Activated CD4-positive, alpha-beta T cell treated with anti-CD3 and anti-CD28 coated beads for 4 hours (primary cell): ENCODE measurements around the gene YBX1.
"Not testable (repeated sequence)": the region's sequence is repeated elsewhere in the genome, so short reads cannot be mapped to it uniquely, and the experiment has no call there.

Source experiments
- DNase-seq, 2 donors: peaks; one replicate each; pipeline ENCODE4 v3.0.0-alpha.2; 2020

YBX1 gene

GRCh38 chr1:42751511-42752070, 69.4 kb downstream of the YBX1 start:
- not testable (repeated sequence) for DNase-seq

GRCh38 chr1:42752284-42752683, 70.1 kb downstream of the YBX1 start:
- no peak for DNase-seq

DNA sequence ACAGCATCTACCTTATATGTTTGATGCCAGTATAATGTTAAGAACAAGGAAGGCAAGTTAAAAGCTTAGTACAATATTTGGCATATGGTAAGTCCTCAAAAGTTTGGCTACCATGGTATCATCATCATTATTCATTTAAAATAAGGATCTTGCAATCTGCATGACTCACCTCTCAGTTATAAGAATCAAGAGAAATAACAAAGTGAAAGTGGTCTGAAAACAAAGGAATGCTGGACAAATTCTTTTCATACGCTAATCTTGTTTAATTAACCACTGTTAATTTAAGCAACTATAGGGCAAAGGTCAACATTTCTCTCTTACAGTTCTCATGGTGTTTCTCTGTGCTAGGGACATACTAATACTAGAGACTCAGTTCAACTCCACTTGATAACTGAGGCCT, 70.9 kb downstream of the YBX1 start:
- no peak for DNase-seq
